ENCODE data around the gene VGF.

GRCh38 chr7:101162551-101163278 is 2.7 kb downstream of the VGF start:
- TF ChIP-seq POLR2A (IDR thresholded peaks at IDR 0.05; ENCODE audit: low read length) (no peak), GATA1 (IDR thresholded peaks at IDR 0.05; ENCODE audit: low read depth, low read length) (no peak)
